Gastrocnemius medialis (tissue), 4 donors: ENCODE results near the gene HSFX4.

Source experiments
- POLR2A ChIP-seq, 2 donors: fragments of 450-650 bp; IDR thresholded peaks; one replicate each; pipeline ENCODE4 v1.6.1; 2017; ENCODE audit warnings: antibody characterized with exemption in 2 of 2, mild to moderate bottlenecking in 2 of 2, moderate library complexity in 2 of 2
- TF ChIP-seq, protein P1 (sequence below), 5 experiments: fragments of 450-650 bp in 3 of 5; fragments of 200-600 bp in 2 of 5; sonication (generic) in 2 of 5; IDR thresholded peaks in 4 of 5; conservative IDR thresholded peaks in 1 of 5; 1 replicate in 4 of 5; 2 replicates in 1 of 5; pipeline ENCODE4 v1.5.1; 2016 to 2019; ENCODE audit warnings: antibody characterized with exemption in 5 of 5, mild to moderate bottlenecking in 3 of 5, moderate library complexity in 3 of 5

GRCh38 chrX:149898554-149898953 lies 30.8 kb upstream of the HSFX4 start:
- TF ChIP-seq POLR2A (IDR thresholded peaks at IDR 0.05): no peak
- TF ChIP-seq, protein P1, sequence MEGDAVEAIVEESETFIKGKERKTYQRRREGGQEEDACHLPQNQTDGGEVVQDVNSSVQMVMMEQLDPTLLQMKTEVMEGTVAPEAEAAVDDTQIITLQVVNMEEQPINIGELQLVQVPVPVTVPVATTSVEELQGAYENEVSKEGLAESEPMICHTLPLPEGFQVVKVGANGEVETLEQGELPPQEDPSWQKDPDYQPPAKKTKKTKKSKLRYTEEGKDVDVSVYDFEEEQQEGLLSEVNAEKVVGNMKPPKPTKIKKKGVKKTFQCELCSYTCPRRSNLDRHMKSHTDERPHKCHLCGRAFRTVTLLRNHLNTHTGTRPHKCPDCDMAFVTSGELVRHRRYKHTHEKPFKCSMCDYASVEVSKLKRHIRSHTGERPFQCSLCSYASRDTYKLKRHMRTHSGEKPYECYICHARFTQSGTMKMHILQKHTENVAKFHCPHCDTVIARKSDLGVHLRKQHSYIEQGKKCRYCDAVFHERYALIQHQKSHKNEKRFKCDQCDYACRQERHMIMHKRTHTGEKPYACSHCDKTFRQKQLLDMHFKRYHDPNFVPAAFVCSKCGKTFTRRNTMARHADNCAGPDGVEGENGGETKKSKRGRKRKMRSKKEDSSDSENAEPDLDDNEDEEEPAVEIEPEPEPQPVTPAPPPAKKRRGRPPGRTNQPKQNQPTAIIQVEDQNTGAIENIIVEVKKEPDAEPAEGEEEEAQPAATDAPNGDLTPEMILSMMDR (IDR thresholded peaks at IDR 0.05 in 4 of 5, conservative IDR thresholded peaks at IDR 0.05 in 1 of 5): no peak
